SJSA1 (cell line): ENCODE results near the gene PLA2G2C. TPM values are rescaled to one million over a fixed set of nuclear protein-coding genes. Genes with fewer than 3 reads are reported as not detected.

Source experiments
- DNase-seq, 2 experiments: peaks; one replicate each; pipeline ENCODE4 v3.0.0-alpha.2; 2015 to 2020; ENCODE audit warnings: low spot score in 2 of 2, low read depth in 1 of 2
- H3K27ac ChIP-seq: fragments of 250-450 bp; sonication (Bioruptor Pico); 2 replicates; pipeline ENCODE4 v1.5.1; 2020; ENCODE audit warnings: mild to moderate bottlenecking, moderate library complexity
- H3K27me3 ChIP-seq: fragments of 250-450 bp; sonication (Bioruptor Pico); replicated peaks from 2 replicates; pipeline ENCODE4 v1.5.1; 2020; ENCODE audit warnings: mild to moderate bottlenecking, moderate library complexity
- H3K36me3 ChIP-seq: fragments of 250-450 bp; sonication (Bioruptor Pico); 2 replicates; pipeline ENCODE4 v1.5.1; 2020; ENCODE audit warnings: mild to moderate bottlenecking
- H3K4me1 ChIP-seq: fragments of 250-450 bp; sonication (Bioruptor Pico); replicated peaks from 2 replicates; pipeline ENCODE4 v1.6.1; 2021; ENCODE audit warnings: mild to moderate bottlenecking
- H3K4me3 ChIP-seq: fragments of 250-450 bp; sonication (Bioruptor Pico); 2 replicates; pipeline ENCODE4 v1.5.1; 2020; ENCODE audit warnings: mild to moderate bottlenecking
- H3K9me3 ChIP-seq: fragments of 250-450 bp; sonication (Bioruptor Pico); replicated peaks from 2 replicates; pipeline ENCODE4 v1.5.1; 2020; ENCODE audit warnings: mild to moderate bottlenecking
- total RNA-seq: library from RNA; depleted of rRNA; stranded (reverse); fragments of >200 nt; shearing (Covaris generic); gene quantifications from 2 replicates; pipeline ENCODE4 v1.2.3, GENCODE V29; 2014

The PLA2G2C gene
- total RNA-seq, 1 experiment from 2014 or later: not detected

GRCh38 chr1:20149601-20150325 is 36.6 kb downstream of the PLA2G2C start:
- H3K27ac ChIP-seq: no peak overlapping the region
- no peaks in the 10 kb centered on the region for H3K36me3 ChIP-seq
- H3K27me3 ChIP-seq: no peaks in the 10 kb centered on the region
- H3K4me3 ChIP-seq: no peak overlapping the region
- no peak for DNase-seq
- peaks cover 4% of the 10 kb centered on the region for H3K4me1 ChIP-seq
- H3K9me3 ChIP-seq: no peaks in the 10 kb centered on the region

- Histone ChIP-seq H3K9me3 (no peaks in the 10 kb centered on the region), H3K36me3 (no peaks in the 10 kb centered on the region), H3K27me3 (no peaks in the 10 kb centered on the region), H3K4me3 (no peak overlapping the region), H3K4me1 (peaks cover 4% of the 10 kb centered on the region), H3K27ac (no peak overlapping the region)
- DNase-seq: no peak
Measured at GRCh38 chr1:20148571-20149500, 37.5 kb downstream of the PLA2G2C start.

GRCh38 chr1:20147846-20148570 is 38.3 kb downstream of the PLA2G2C start:
- H3K9me3 ChIP-seq: no peaks in the 10 kb centered on the region
- H3K4me1 ChIP-seq: peaks cover 4% of the 10 kb centered on the region
- no peaks in the 10 kb centered on the region for H3K27me3 ChIP-seq
- H3K4me3 ChIP-seq: no peak overlapping the region
- H3K36me3 ChIP-seq: no peaks in the 10 kb centered on the region
- no peak for DNase-seq
- no peak overlapping the region for H3K27ac ChIP-seq

- Histone ChIP-seq H3K27me3 (no peaks in the 10 kb centered on the region; the same call in 1 of the 2 replicates), H3K27ac (no peak overlapping the region), H3K9me3 (no peaks in the 10 kb centered on the region), H3K36me3 (no peaks in the 10 kb centered on the region), H3K4me3 (no peak overlapping the region), H3K4me1 (no peaks in the 10 kb centered on the region)
- no peak for DNase-seq
Measured at GRCh38 chr1:20143734-20144565, 42.4 kb downstream of the PLA2G2C start.

- no peak for DNase-seq
- Histone ChIP-seq H3K27me3 (no peaks in the 10 kb centered on the region; the same call in 1 of the 2 replicates), H3K4me3 (no peak overlapping the region), H3K27ac (no peak overlapping the region), H3K36me3 (no peaks in the 10 kb centered on the region), H3K4me1 (no peaks in the 10 kb centered on the region), H3K9me3 (no peaks in the 10 kb centered on the region)
Measured at GRCh38 chr1:20143318-20143717, 43.0 kb downstream of the PLA2G2C start.

GRCh38 chr1:20142001-20142710 is 44.2 kb downstream of the PLA2G2C start:
- H3K9me3 ChIP-seq: no peaks in the 10 kb centered on the region
- H3K4me1 ChIP-seq: no peaks in the 10 kb centered on the region
- no peak overlapping the region for H3K27ac ChIP-seq
- H3K36me3 ChIP-seq: no peaks in the 10 kb centered on the region
- no peak overlapping the region for H3K4me3 ChIP-seq
- DNase-seq: no peak
- no peaks in the 10 kb centered on the region; the same call in 1 of the 2 replicates for H3K27me3 ChIP-seq

- no peaks in the 10 kb centered on the region for H3K4me1 ChIP-seq
- no peaks in the 10 kb centered on the region for H3K36me3 ChIP-seq
- H3K27ac ChIP-seq: no peak overlapping the region
- no peak for DNase-seq
- no peak overlapping the region for H3K4me3 ChIP-seq
- H3K27me3 ChIP-seq: no peaks in the 10 kb centered on the region; the same call in 1 of the 2 replicates
- H3K9me3 ChIP-seq: no peaks in the 10 kb centered on the region
Measured at GRCh38 chr1:20141466-20141865, 44.9 kb downstream of the PLA2G2C start.

- no peaks in the 10 kb centered on the region for H3K4me1 ChIP-seq
- H3K27me3 ChIP-seq: no peaks in the 10 kb centered on the region; the same call in 1 of the 2 replicates
- H3K4me3 ChIP-seq: no peak overlapping the region
- H3K36me3 ChIP-seq: no peaks in the 10 kb centered on the region
- DNase-seq: no peak
- H3K9me3 ChIP-seq: no peaks in the 10 kb centered on the region
- no peak overlapping the region for H3K27ac ChIP-seq
Measured at GRCh38 chr1:20141001-20141400, 45.3 kb downstream of the PLA2G2C start.

- Histone ChIP-seq H3K9me3 (no peaks in the 10 kb centered on the region), H3K36me3 (no peaks in the 10 kb centered on the region), H3K4me3 (no peak overlapping the region), H3K27me3 (no peaks in the 10 kb centered on the region; the same call in 1 of the 2 replicates), H3K27ac (no peak overlapping the region), H3K4me1 (no peaks in the 10 kb centered on the region)
- DNase-seq: no peak
Measured at GRCh38 chr1:20139776-20140612, 46.3 kb downstream of the PLA2G2C start.

GRCh38 chr1:20138961-20139550 is 47.3 kb downstream of the PLA2G2C start, which contains the start of gene PLA2G2F:
Gene PLA2G2F (plus strand): TSS chr1:20139323. CDS start chr1:20139428, 105 bp downstream.
- no peaks in the 10 kb centered on the region; the same call in 1 of the 2 replicates for H3K27me3 ChIP-seq
- no peak within 1 kb of the TSS for H3K27ac ChIP-seq
- no peak for DNase-seq
- no peaks in the 10 kb centered on the region for H3K9me3 ChIP-seq
- no peaks in the 10 kb centered on the region for H3K36me3 ChIP-seq
- no peaks in the 10 kb centered on the region for H3K4me1 ChIP-seq
- no peak within 1 kb of the TSS for H3K4me3 ChIP-seq

- H3K27ac ChIP-seq: no peak overlapping the region
- no peaks in the 10 kb centered on the region for H3K36me3 ChIP-seq
- no peak overlapping the region for H3K4me3 ChIP-seq
- no peaks in the 10 kb centered on the region for H3K4me1 ChIP-seq
- no peaks in the 10 kb centered on the region; the same call in 1 of the 2 replicates for H3K27me3 ChIP-seq
- no peaks in the 10 kb centered on the region for H3K9me3 ChIP-seq
- no peak for DNase-seq
Measured at GRCh38 chr1:20138346-20138745, 48.0 kb downstream of the PLA2G2C start.
